Esophagus muscularis mucosa (tissue), 3 donors: ENCODE results near the gene KRT32.

ENCODE experiments used
- CTCF ChIP-seq, 3 experiments: fragments of 200-600 bp in 2 of 3; fragments of 450-650 bp in 1 of 3; sonication (generic) in 2 of 3; IDR thresholded peaks; one replicate each; pipeline ENCODE4 v1.5.1; 2017 to 2019; ENCODE audit warnings: antibody characterized with exemption in 3 of 3, mild to moderate bottlenecking in 2 of 3, moderate library complexity in 1 of 3
- POLR2A ChIP-seq: fragments of 450-650 bp; IDR thresholded peaks from one replicate; pipeline ENCODE4 v1.6.1; 2017; ENCODE audit warnings: antibody characterized with exemption, moderate library complexity, mild to moderate bottlenecking, low read depth

- TF ChIP-seq CTCF (IDR thresholded peaks at IDR 0.05): no peak
- TF ChIP-seq POLR2A: no peak
Measured at GRCh38 chr17:41507315-41507880, 40.2 kb upstream of the KRT32 start.
